ENCODE results near the gene CYTH1.
A peak's percentile ranks its signal among the peaks of the same experiment; 100 is the strongest.
"Not testable (repeated sequence)": the region's sequence is repeated elsewhere in the genome, so short reads cannot be mapped to it uniquely, and the experiment has no call there.

Gene CYTH1

DNA sequence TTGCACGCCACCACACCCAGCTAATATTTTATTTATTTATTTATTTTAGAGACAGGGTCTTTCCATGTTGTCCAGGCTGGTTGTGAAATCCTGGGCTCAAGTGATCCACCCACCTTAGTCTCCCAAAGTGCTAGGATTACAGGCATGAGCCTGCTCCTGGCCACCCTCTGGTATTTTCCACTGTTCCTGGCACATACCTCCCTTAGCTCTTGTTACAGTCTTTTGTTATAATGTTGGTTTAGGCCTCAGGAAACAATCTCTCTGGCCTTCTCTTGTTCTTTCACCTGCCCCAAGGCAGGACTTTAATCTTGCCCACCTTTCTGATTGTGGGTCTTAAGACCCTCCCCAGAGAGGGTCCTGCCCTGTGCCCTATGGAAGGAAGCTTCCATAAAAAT lies 3.6 kb upstream of the CYTH1 start:
- no peak for DNase-seq

DNA sequence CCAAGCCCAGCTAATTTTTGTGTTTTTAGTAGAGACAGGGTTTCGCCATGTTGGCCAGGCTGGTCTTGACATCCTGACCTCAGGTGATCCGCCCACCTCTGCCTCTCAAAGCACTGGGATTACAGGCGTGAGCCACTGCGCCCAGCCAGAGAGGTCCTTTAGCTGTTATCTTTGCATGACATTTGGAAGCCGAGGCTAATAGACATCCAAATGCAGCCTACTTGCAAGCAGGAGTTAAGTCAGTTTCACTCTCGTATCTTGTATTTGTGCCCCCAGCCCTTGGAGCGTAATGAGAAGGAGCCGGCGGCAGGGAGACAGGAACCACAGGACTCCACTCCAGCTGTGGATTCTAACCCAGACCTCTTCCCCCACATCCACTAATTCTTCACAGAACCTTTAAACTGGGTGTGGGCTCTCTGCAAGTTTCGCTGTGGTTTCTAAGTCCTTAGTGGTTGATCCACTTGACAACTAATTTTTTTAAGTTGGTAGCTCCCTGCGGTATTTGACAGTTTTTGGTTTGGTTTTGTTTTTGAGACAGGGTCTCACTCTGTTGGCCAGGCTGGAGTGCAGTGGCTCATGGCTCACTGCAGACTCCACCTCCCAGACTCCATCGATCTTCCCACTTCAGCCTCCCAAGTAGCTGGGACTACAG lies 3.1 kb upstream of the CYTH1 start:
- DNase-seq = no peak

DNA sequence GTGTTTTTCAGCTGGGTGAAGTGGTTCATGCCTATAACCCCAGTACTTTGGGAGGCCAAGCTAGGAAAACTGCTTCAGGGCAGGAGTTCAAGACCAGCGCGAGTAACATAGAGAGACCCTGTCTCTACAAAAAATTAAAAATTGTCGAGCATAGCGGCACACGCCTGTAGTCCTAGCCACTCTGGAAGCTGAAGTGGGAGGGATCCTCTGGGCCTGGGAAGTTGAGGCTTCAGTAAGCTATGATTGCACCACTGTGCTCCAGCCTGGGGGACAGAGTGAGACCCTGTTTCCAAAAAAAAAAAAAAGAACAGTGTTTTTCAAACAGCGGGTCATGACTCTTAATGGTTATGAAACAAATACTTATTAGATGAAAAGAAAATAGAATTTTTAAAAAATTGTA lies 2.3 kb upstream of the CYTH1 start:
- no peak for DNase-seq

DNA sequence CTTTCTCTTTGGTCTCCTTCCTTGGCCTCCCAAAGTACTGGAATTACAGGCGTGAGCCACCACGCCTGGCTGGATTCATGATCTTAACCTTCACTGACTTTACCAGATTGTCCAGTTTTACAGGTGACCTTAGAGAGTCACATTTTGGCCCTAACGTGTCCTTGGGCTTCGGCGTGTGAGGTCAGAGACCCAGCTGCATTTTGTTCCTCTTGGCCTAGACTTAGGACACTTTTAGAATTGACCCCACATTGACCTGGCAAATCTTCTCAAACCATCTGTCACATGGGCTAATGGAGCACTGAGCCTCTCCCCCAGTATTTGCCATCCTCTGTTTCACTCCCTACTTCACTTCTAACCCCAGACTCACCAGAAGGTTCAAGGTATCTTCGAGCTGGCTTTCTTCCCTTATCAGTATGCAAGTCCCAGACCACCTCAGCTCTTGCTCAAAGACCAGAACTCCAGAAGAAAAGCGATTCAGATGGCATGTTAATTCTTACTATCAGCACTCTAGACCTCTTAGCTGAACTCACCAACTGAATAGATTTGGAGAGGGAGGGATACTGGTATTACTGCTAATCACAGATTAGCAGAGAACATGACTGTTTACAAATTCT lies 1.7 kb upstream of the CYTH1 start:
- no peak for DNase-seq

DNA sequence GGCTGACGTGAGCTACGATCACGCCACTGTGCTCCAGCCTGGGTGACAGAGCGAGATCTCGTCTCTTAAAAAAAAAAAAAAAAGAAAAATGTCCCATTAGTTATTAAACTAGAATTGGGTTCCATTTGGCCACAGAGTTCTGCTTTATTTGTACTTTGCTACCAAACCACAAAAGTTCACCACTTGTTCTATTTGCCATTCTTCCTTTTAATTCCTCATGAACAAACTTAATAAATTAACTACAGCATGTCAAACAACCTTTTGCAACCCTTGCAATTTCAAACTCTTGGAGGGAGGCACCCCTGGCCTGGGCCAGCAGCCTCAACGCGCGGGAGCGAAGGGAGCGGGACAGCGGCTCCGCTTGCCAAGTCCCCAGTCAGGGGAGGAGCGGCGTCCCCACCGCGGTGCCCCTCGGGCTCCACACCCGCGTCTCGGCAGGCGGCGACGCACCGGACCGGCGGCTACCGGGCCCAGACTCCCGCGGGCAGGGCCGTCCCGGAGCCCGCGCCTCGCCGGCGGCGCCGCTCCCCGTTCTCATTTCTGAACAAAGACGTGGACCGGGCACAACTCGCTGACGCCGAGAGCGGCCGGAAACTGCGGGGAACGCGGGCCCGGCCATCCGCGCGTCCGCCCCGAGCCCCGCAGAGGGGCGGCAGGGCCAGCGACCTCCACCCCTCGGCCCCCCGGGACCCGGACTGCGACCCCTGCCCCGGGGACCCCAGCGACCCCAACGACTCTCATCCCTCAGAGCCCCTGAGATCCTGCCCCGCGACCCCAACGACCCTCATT lies 775 bp downstream of the CYTH1 start:
- DNase-seq = no peak

DNA sequence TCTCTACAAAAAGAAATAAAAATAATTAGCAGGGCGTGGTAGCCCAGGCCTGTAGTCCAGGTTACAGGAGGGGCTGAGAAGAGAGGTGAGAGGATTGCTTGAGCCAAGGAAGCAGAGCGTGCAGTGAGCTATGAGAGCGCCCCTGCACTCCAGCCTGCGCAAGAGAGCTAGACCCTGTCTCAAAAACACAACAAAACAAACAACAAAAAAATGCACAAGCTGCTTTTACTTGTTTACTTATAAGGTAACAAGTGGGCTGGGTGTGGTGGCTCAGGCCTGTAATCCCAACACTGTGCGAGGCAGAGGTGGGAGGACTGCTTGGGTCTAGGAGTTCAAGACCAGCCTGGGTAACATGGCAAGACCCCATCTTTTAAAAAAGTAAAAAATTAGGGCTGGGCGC lies 1.7 kb downstream of the CYTH1 start:
- no peak for DNase-seq

DNA sequence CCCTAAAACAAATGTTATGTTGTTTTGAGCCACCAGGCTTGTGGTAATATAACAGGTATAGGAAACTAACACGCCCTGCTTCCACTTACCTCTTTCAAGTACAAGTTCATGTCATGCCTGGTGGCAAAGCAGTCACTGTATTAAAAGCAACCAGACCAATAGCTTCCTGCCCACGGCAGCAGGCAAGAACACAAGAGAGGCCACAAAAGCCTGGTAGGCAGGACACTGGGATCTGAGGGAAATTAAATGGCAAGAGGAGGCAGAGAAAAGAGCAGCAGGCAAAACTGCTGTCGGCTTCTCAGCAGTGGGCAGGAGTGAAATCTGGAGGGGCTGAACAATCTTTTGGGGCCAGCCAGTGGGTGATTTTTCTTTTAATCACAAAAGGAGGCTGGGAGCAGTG lies 2.2 kb downstream of the CYTH1 start:
- peak; percentile 56 for DNase-seq

DNA sequence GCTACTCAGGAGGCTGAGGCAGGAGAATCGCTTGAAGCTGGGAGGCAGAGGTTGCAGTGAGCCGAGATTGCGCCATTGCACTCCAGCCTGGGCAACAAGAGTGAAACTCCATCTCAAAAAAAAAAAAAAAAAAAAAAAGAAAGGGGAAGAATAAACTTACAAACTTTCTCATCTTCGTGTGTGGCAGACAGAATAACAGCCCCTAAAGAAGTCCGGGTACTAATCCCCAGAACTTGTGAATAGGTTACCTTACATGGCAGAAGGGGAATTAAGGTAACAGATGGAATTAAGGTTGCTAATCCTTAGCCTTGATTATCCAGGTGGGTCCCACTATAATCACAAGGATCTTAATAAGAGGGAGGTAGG lies 2.8 kb downstream of the CYTH1 start:
- not testable (repeated sequence) for DNase-seq

DNA sequence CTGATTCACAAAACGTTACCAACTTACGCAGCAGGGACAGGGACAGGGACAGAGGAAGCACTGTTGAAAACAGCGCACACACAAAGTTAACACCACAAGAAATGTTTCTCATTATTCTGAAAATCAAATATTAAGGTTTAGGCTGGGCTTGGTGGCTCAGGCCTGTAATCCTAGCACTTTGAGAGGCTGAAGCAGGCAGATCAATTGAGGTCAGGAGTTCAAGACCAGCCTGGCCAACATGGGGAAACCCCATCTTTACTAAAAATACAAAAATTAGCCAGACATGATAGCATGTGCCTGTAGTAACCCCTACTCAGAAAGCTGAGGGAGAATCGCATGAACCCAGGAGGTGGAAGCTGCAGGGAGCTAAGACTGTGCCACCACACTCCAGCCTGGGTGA lies 4.2 kb downstream of the CYTH1 start:
- no peak for DNase-seq

DNA sequence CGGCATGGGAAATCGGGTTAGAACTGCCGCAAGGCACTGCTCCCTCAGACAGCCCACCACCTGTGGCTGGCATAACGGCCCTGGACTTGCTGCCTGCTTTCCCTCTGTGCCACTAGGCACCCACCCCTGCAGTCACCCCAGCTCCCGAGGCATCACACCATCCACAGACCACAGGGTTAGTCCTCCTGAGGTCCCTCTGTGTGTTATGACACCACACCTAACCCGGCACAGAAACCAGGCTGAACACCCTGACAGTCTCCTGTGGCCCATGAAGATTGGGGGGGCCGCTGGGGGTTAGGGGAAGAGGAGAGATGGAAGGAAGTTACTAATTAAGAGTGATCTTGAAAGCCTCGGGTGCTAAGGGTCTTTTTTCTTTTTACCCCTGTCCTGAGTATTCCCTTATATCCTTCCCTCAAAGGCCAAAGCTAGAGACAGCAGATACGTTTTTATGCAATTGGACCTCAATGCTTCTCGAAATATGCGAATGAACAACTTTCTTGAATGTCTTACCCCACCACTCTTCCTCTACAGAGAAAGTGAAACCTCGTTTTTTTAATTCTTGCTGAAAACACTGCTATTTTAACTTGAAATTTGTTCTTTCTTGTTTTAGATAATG lies 7.0 kb downstream of the CYTH1 start:
- DNase-seq = no peak

DNA sequence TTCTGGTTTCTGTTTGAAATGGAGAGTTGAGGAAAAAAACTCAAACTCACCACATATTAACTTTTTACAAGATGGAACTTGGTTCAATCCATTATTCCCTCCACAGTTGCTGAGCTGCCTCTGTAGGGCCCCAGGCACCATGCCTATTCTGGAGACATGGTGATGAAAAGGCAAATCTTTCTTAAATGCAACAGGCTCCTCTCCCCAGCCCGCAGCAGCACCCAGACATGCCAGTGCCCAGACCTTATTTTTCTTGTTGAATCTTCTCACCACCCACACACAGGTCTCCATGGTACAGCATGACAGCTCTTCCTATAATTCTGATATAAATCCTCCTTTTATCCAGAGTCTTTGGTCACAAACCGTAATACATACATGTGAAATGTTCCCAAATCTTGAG lies 7.6 kb downstream of the CYTH1 start:
- DNase-seq = no peak

DNA sequence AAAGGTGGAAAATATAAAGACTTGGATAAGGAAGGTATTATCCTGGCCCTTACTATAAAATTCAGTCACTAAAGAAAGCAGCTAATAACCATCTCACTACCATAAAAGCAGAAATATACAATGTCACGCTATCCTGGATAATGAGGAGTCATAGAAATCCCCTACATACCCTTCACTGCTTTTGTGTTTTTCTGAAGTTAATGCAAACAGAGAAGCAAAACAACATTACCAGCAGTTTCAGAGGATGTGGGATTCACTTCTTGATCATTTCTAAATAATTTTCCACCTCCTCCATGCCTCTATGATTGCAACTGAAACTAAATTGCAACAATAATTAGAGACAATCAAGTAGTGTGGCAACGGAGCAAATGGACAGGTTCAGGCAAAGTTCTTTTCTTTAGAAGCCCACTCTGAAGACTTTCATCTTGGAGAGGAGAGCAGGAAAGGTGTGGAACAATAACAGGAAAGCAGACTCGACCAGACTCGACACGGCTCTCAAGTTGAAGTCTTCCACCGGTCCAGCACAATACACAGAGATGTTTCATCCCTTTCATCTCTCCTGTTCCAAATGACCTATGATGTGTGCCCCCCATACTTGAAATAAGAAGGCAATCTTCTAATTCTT lies 10.2 kb downstream of the CYTH1 start:
- DNase-seq = no peak

DNA sequence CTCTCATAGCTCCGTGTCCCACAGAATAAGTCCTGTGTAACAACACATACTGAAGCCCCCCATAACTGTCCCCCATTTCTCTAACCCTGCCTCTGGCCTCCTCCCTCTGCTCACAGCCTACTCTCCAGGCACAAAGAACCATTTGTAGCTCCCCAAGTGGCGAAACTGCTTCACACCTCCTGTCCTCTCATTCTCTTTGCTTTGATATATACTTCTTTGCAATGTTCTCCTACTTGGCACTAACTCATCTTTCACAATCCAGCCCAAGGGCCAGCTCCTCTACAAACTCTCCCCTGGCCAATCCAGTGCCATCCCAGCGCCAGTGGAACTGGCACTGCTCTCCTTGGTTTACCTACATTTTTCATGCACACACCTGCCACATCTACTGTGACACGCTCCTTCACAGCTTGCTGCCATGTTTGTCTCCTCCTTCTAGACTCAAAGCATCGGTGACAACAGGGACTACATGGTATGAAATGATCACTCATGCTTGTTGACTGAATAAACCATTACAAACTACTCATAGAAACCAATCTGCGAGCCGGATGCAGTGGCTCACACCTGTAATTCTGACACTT lies 12.8 kb downstream of the CYTH1 start:
- no peak for DNase-seq

DNA sequence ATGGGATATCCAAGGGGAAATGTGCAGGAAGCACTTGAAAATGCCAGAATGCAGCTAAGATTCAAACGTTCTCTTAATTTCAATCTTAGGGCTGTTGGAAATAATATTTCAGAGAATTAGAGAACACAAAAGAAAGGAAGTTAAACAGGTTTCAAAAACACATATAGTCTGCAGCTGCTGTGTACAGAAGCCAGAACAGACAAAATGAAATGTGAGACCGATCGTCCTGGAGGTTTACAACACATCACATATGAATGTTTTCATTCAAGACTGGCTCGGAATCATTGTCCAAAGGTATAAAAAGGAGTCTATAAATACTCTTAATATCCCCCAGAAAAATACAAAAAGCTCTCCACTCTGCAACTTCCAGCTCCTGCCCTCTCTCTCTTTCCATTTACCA lies 14.3 kb downstream of the CYTH1 start:
- no peak for DNase-seq

DNA sequence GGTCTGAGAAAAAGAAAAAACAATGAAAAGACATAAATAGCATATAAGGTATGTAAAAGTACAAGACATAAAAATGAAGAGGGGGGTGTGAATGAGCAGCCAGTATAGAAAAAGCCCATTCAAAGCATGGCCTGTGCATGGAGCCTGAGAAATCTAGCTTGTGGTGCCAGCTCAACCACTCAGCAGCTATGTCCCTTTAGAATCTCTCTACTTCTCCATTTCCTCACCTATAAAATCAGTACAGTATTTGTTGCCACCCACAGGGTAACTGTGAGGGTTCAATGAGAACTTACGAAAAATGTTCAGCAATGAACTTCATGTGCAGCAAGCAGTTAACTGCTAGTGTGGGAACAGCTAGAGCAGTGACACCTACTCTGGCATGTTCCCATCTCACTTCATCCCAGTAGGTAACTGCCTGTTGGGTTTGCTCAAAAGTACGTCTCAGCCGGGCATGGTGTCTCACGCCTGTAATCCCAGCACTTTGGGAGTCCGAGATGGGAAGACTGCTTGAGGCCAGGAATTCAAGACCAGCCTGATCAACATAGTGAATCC lies 15.3 kb downstream of the CYTH1 start:
- DNase-seq = no peak

DNA sequence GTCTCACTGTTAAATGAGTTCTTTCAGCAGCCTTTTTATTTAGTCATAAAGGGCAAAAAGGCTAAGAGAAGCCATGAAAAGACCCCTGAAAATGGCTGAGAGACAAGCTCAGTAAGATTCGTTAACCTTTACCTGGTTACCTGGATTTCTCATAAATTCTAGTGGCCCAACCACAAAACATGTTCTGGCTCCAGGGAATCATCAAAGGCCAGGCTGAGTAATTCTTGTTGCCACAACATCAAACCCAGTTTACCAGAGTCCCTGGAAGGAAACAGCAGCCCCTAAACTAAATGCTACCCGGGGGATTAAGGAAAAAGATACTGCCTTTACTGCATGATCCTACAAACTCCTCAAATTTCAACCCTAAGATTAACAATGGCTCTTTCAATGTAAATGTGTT lies 15.8 kb downstream of the CYTH1 start:
- no peak for DNase-seq

DNA sequence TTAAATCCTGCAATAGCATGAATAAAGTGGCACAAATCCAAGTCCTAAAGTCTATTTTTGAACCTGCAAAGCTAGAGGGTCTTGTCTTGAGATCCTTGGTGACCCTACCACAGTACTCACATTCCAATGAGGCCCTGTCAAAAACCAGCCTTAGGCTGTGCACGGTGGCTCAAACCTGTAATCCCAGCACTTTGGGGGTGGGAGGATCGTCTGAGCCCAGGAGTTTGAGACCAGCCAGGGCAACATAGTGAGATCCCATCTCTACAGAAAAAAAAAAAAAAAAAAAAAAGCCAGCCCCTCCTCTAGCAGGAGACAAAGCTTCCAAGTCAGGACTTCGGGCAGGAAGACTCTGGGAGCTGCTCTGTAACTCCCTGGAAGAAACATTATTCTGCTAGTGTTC lies 16.3 kb downstream of the CYTH1 start:
- DNase-seq = no peak

DNA sequence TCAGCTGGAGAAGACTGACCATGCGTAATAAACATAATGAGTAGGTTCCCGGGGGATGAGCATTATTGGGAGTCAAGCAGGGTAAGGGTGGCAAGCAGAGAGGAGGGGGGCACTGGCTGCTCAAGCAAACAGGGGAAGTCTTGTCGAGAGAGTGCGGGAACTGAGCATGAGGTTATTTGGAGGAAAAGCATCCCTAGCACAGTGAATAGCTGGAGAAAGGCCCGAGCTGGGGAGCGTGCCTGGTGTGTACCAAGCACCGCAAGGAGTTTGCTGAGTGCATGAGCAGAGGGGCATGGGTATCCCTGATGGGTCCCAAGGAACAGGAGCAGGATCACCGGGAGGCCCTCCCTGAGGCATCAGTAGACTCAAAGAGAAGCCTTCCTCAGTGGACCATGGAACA lies 17.2 kb downstream of the CYTH1 start:
- no peak for DNase-seq

DNA sequence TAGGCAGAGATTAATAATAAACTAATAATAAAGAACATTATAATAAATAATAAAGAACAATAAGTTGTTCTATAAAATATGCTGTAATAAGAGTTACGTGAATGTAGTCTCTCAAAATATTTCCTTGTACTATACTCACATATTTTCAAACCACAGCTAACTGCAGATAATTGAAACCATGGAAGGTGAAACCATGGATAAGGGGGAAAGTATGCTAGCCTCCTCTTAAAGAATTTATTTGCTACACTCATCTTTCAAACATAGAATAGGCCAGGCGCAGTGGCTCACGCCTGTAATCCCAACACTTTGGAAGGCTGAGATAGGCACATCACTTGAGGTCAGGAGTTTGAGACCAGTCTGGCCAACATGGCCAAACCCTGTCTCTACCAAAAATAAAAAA lies 18.5 kb downstream of the CYTH1 start:
- no peak for DNase-seq

DNA sequence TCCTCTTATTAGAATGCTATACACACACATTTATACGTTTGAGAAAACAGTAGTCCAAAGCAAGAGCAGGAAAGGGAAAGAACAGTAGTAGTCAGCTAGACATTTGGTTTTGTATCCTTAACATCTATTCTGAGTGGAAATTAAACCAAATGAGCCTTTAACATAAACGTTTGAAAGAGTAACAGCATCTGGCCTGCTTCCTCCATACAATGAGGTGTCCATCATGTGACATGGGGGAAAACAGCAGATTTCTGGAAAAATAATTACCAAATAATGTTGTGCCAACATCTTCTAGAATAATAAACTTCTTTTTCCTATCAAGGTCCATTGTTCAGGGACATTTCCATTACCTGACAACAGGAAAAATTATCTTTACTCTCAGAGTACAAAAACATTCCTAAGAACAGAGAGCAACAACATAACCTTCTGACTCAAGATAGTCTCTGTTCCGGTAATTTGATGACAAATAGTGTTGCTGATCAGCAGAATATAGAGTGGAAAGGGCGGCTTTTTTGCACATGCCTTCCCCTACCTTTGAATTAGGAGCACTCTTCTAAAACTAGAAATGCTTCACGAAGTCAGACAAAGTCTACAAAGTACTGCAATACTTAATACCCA lies 20.2 kb downstream of the CYTH1 start:
- no peak for DNase-seq

DNA sequence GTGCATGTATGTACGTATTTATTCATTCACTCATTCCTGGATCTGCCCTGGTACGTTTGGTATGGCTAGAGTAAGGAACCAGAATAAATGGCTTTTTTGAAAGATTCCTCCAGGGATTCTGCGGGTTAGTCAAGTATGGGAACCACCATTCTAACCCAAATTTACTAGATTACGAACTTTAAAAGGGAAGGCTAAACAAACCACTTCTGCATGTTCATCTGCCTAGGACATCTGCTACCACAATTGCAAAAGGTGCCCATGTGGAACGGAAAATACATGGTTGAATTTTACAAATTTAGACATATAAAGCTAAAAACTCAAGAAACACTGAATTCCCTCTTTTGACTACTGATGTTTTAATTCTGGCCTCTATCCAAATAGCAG lies 22.1 kb downstream of the CYTH1 start:
- DNase-seq = no peak

DNA sequence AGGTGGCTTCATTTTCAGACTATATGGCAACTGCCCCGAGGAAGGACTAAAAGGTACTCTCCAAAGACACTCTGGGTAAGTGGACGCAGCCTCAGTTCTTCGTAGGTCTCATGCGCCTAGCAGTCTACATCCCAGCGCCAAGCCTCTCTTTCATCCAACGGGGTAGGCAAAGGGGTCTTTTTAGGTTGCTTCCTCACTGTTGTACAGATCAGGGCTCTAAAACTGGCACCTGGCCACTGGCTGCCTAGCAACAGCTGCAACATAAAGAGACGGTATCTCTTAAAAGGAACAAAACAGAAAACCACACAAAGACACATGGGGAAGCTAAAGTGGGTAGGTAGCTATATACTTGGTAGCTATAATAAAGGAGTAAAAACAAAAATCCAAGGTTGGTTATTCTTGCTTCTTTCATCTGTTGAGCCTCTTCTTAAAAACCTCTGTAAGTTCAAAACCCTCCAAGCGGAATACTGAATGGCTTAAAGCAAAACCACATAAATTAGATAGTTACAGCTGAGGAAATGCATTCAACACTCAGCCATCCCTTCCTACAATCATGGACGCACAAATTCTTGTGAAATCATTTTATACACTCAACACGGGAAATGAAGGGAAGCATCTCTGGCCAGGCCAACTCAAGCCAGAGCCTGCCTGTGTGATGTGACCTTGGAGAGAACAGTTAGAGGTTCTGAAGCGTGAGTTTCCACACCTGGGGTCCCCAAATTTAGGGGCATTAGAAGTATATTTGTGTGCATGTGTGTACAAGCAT lies 22.7 kb downstream of the CYTH1 start:
- no peak for DNase-seq

Measured in NCI-H187 treated with DMSO at 0.1 percent for 48 hours (cell line).